HEK293 (cell line): ENCODE measurements around the gene CD300LG.

ENCODE experiments used
- BCL11A ChIP-seq: fragments of 450-650 bp; formaldehyde crosslinking; IDR thresholded peaks from 2 replicates; pipeline ENCODE4 v1.5.1; 2016; ENCODE audit warnings: low read depth, missing biosample characterization, missing genetic modification characterization
- CTCF ChIP-seq: fragments of 450-650 bp; formaldehyde crosslinking; IDR thresholded peaks from 2 replicates; pipeline ENCODE4 v1.5.1; 2016; ENCODE audit warnings: missing biosample characterization, missing genetic modification characterization
- ZBTB20 ChIP-seq: fragments of 450-650 bp; formaldehyde crosslinking; IDR thresholded peaks from 2 replicates; pipeline ENCODE4 v1.5.1; 2016; ENCODE audit warnings: missing biosample characterization, missing genetic modification characterization
- ZBTB26 ChIP-seq: fragments of 450-650 bp; formaldehyde crosslinking; optimal IDR thresholded peaks from 2 replicates; pipeline ENCODE3; 2016; ENCODE audit warnings: missing biosample characterization, mild to moderate bottlenecking, missing genetic modification characterization
- ZNF121 ChIP-seq: fragments of 450-650 bp; formaldehyde crosslinking; IDR thresholded peaks from 2 replicates; pipeline ENCODE4 v1.5.1; 2016; ENCODE audit warnings: missing biosample characterization, missing genetic modification characterization
- ZNF211 ChIP-seq: fragments of 450-650 bp; formaldehyde crosslinking; IDR thresholded peaks from 2 replicates; pipeline ENCODE4 v1.5.1; 2016; ENCODE audit warnings: low read depth, missing biosample characterization, missing genetic modification characterization
- ZNF449 ChIP-seq: fragments of 450-650 bp; formaldehyde crosslinking; IDR thresholded peaks from 2 replicates; pipeline ENCODE4 v1.5.1; 2017; ENCODE audit warnings: missing biosample characterization, mild to moderate bottlenecking, missing genetic modification characterization, moderate library complexity
- ZNF645 ChIP-seq: fragments of 450-650 bp; formaldehyde crosslinking; IDR thresholded peaks from 2 replicates; pipeline ENCODE4; 2016; ENCODE audit warnings: missing biosample characterization, missing genetic modification characterization

GRCh38 chr17:43852571-43852970 is 5.6 kb downstream of the CD300LG start:
- TF ChIP-seq CTCF (tag by site-specific recombination) (no peak), BCL11A (tag by site-specific recombination) (no peak), ZNF121 (no peak), ZBTB20 (tag by site-specific recombination) (no peak), ZNF449 (tag by site-specific recombination) (no peak), ZNF211 (tag by site-specific recombination) (no peak), ZBTB26 (no peak), ZNF645 (tag by site-specific recombination) (no peak)
